GM18909 (cell line): ENCODE results near the gene KANK4.
"Not testable (repeated sequence)": the region's sequence is repeated elsewhere in the genome, so short reads cannot be mapped to it uniquely, and the experiment has no call there.

Experiments used
- ATAC-seq: cut with Tn5 transposase; IDR thresholded peaks from one replicate; pipeline ENCODE4 v1.9.1; 2021; ENCODE audit warnings: mild to moderate bottlenecking; ENCODE audit not compliant: unreplicated experiment, poor library complexity

The KANK4 gene

DNA sequence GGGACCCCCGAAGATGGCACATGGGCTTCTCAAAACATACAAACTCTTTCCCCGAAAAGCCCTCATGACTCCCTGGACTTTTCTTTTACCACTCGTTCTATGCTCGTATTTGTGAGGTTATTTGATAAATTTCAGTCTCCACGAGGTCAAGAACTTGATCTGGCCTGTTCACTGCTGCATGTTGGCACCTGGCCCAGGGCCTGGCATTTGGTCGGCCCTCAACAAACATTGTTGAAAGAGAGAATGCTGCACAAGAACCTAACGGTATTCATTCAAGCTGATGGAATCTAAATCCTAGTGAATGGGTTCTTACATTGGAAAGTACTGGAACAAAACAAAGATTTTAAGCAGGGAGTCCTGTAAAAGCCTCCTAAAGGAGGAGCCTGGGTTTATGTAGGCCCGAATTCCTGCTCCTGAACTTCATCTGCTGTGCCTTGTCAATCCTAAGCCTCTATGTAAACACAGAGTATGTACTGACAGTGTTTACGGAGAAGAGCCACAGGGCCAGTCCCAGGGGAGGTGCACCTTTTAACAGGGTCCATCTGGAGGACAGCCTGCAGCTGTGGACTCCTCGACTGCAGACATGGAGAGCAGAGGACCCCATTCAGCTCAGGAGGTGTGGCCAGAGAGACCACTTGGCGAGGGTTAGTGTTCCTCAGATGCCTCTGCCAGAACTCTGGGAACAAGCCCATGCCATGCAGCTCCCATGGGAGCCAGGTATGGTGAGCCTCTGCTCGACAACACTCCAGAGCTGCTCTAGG is 77.7 kb downstream of the KANK4 start:
- ATAC-seq: no peak

DNA sequence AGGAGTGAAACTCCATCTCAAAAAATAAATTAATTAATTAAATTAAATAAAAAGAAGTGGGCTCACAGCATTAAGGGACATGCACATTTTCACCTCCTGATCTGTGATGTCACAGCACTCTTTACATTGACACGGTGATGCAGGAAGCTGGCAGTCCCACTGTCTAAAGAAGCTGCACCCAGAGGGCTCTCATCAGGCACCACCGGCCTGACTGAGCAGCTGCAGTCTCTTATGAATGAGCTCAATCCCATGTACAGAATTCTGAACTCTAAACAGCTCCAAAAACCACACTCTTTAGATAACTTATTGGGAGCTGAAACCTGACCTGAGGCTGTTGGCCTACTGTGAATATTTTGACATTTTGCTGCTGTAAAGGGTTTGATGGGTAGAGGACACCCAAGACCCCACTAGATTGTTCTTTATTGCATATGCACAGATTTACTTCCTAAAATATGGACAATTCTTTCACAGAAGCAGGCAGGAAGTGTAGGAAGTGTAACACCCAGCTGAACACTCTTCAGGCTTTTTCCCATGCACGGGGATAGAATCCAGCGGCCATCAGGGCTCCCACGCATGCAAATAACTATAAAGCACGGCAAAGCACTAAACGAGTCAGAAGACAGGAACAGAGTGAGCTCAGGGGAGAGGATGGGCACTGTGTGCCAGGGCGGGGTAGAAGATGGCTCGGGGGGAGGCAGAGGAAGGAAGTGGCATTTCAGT is 78.4 kb downstream of the KANK4 start:
- no peak for ATAC-seq

DNA sequence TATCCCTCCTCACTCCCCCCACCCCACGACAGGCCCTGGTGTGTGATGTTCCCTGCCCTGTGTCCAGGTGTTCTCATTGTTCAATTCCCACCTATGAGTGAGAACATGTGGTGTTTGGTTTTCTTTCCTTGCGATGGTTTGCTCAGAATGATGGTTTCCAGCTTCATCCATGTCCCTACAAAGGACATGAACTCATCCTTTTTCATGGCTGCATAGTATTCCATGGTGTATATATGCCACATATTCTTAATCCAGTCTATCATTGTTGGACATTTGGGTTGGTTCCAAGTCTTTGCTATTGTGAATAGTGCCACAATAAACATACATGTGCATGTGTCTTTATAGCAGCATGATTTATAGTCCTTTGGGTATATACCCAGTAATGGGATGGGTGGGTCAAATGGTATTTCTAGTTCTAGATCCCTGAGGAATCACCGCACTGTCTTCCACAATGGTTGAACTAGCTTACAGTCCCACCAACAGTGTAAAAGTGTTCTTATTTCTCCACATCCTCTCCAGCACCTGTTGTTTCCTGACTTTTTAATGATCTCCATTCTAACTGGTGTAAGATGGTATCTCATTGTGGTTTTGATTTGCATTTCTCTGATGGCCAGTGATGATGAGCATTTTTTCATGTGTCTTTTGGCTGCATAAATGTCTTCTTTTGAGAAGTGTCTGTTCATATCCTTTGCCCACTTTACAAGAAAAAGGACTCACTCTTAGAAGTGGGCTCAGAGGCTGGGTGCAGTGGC is 79.4 kb downstream of the KANK4 start:
- not testable (repeated sequence) for ATAC-seq

DNA sequence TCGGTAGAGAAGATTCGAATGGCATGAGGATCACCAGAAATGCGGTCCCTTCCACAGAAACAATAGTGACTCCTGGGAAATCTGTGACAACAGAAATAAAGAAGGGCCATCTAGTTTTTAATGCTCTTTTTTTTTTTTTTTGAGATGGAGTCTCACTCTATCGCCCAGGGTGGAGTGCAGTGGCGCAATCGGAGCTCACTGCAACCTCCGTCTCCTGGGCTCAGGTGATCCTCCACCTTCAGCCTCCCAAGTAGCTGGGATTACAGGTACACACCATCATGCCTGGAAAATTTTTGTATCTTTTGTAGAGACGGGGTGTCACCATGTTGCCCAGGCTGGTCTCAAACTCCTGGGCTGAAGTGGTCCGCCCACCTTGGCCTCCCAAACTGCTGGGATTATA is 80.7 kb downstream of the KANK4 start:
- no peak for ATAC-seq

DNA sequence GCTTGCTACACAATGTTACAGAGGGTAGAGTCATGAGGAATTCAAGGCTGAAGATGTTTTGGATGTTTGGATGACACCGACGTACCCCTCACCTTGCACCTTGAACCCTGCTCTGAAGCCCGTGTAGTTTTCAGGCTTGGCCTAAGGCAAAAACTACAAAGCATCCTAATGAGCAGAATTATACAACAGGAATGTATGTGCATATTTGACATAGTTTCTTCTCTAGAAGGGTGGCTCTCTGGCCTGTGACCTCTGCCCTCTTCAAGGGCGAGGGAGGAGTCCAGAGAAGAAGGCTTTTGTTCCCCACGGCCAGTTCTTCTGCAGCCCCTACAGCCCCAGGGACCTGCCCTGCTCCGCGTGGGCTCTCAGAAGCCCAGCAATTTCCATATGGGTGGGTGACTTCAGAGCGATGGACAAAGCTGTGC is 81.3 kb downstream of the KANK4 start:
- ATAC-seq: no peak

DNA sequence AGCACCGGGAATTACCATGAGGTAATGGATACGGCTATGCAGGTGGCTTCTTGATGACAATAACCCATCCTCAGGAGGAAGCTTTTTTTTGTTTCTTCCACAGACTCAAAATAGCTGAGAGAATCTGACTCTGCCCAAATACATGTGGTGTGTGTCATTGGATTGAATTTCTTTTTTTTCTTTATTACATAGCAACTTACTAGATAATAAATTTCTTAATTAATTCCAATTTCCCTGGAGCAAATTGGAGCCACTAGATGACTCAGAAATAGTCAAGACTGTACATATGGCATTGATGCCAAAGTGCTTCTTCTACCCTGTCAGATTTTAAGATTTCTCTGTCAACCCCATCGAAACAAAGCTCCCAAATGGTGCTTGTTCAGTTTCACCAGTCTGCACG is 81.9 kb downstream of the KANK4 start:
- no peak for ATAC-seq

DNA sequence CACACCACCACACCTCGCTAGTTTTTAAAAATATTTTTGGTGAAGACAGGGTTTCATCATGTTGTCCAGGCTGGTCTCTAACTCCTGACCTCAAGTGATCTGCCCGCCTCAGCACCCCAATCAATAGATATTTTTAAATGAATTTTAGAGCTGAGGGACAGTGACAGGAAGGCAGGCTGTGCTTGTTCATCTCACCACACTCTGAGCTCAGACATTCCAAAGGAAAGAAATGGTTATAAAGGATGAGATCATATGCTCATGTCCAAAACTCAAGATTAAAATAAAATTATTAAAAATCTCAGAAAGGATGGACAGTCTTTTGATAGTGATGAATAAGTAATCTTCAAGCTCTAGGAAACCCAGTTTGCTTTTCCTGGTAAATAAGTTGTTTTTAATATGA is 83.7 kb downstream of the KANK4 start:
- no peak for ATAC-seq

DNA sequence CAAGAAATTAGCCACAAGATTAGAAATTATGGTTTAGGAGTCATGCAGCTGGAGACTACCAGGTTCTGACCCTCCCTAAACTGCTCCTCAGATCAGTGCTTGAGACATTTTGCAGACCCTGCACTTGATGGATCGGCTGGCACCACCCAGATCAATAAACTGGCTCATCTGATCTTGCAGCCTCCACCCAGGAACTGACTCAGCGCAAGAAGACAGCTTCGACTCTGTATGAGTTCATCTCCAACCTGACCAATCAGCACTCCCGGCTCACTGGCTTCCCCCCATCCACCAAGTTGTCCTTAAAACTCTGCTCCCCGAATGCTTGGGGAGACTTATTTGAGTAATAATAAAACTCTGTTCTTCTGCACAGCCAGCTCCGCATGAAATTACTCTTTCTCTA is 84.5 kb downstream of the KANK4 start:
- ATAC-seq: no peak

DNA sequence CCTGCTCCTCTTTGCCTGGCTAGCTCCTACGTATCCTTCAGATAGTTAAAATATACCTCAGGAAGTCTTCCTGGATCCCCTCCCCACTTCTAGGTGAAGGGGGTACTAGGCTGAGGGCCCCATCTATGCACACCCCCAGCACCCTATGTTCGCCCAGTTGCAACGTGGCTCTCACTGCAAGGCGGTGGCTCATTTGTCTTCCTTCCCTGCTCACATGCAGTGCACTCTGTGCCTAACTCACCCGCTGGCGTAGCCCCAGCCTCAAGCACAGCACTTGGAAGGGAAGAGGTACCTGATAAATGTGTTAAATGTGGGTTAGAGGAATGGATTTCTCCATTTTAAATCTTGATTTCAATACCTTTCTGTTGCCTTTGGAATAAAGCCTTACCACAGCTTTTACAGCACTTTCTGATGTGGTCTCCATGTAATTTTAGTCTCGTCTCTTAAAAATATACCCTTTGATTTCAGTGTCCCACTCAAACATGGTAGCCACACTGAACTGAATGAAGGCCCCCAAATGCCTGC is 85.2 kb downstream of the KANK4 start:
- ATAC-seq: no peak

DNA sequence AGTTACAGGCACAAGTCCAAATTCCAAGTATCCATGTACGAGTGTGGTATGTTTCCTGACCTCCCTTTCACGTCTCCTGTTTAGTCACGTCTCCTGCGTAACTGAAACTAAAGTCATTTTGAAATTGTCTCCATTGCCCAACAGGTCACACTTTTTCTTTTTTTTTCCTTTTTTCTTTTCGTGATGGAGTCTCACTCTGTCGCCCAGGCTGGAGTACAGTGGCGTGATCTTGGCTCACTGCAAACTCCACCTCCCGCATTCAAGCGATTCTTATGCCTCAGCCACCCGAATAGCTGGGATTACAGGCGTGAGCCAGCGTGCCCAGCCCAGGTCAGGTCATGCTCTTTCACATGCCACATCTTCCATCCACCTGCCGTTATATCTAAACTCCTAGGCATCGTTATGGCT is 86.4 kb downstream of the KANK4 start:
- ATAC-seq: no peak

DNA sequence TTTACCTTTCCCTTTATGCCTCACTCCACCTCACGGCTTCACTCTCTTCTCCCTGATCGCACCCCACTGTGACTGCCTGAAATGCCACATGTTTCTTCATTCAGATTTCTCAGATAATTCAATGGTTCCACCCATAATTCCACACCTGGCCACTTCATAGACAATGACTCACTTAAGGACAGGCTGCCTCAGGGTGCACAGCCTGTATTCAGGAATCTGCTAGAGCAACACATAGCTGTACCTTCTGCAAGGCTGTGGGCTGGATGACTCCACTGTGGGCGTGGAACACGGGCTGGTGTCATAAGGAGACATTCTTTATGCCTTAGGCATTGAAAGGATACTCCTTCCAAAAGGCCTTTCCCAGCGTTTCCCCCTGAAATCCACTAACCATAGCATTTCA is 88.5 kb downstream of the KANK4 start:
- no peak for ATAC-seq

DNA sequence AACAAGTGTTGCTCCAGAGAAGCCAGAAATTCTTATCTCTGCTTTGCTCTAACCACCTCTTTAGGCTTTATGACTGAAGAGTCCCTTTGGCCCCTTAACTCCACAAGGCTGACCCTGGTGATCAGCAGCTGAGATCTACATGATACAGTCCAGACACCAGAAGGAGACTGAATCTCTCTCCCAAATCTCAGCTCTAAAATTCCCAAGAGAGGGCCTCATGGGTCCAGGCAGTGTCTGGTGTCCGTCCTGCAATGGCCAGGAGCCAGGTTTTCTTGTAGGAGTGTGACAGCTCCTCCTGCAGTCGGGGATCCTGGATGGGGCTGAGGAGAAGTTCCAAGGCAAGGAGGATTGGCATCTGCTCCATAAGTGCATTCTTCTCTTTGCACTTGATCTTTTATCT is 89.3 kb downstream of the KANK4 start:
- ATAC-seq: no peak

DNA sequence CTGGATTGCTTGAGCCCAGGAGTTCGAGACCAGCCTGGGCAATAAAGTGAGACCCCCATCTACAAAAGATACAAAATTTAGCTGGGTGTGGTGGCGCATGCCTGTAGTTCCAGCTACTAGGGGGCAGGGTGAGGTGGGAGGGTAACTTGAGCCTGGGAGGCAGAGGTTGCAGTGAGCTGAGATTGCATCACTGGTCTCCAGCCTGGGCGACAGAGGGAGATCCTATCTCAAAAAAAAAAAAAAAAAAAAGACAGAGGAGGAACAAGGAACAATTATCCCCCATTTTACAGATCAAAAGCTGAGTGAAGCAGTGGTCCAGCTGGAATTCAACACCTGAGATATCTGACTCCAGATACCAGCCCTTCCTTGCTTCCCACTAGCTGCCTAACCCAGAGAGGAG is 89.8 kb downstream of the KANK4 start:
- no peak for ATAC-seq

DNA sequence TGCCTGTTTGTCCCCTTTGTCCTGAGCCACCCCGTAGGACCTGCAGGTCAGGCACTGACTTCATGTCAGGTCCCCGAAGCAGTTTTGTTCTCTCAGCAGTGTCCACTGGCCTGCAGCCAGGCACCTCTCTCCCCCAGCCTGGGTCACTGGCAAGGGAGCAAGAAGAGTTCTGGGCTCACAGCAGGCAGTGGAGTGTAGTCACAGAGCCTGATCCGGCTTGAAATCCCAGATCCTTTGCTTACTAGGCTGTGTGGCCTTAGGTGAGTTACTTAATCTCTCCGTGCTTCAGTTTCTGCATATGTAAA is 90.4 kb downstream of the KANK4 start:
- no peak for ATAC-seq

DNA sequence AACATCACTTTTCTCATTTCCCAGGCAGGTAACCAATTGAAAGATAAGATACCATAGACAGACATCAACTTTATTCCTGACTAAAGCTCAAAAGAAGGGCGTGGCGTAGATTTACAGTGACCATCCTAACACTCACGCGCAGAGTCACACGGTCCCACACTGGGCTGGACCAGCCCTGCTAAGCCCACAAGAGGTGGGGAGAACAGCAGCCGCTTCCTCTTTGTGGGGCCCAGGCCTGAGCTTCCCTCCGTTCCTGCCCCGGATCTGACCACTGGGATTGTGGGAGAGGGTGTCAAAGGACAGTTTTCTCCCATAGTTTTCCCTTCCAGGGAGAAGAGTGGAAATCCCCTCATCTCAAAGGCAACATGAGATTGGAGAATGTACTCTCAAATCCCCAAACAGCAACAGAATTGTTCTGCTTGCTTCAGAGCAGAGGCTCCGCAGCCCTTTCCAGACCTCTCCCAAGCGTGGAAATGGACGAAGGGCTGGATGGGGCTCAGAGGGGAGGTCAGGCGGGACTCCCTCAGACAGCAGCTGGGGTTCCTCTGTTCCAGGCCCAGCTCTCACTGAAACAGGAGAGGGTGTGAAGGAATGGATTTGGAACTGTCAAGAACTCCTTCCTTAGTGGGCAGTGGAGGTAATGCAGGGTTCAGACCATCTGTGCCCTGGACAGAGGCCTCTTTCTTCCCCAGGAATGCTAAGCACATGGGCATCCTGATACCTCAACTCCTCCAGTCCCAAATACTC is 90.9 kb downstream of the KANK4 start:
- ATAC-seq: no peak

DNA sequence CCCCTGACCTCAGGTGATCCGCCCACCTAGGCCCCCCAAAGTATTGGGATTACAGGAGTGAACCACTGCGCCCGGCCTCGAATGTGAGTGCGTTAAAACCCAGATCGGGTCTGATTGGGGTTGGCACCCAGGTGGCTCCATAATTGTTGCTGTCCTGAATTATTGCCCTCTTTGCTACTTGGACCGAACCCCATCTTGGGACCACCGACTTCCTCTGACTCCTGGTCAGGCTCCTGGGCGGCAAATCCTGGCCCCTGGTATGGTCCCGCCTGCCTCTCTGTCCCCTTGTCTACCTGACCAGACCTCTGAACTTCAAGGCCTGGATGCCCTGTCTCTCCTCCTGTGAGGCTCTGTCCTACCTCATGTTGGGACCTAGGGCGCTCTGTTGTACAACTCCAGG is 91.7 kb downstream of the KANK4 start:
- no peak for ATAC-seq

DNA sequence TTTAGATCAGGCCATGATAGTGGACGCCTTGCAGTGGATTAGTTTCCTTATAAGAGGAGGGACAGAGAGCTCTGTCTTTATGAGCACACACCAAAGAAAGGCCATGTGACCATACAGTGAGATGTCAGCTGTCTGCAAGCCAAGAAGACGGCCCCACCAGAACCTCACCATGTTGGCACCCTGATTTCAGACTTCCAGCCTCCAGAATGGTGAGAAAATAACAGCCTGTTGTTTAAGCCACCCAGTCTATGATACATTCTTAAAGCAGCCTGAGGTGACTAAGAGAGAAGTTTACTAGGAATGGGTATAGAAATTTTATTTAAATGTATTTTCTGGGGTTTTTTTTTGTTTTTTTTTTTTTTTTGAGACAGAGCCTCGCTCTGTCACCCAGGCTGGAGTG is 95.1 kb downstream of the KANK4 start:
- no peak for ATAC-seq

DNA sequence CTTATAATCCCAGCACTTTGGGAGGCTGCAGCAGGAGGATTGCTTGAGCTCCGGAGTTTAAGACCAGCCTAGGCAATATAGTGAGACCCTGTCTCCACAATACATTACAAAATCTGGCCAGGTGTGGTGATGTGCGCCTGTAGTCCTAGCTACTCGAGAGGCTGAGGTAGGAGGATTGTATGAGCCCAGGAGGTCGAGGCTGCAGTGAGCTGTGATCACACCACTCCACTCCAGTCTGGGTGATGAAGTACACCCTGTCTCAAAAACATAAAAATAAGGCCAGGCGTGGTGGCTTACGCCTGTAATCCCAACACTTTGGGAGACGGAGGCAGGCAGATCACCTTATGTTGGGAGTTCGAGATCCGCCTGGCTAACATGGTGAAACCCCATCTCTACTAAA is 96.9 kb downstream of the KANK4 start:
- no peak for ATAC-seq

DNA sequence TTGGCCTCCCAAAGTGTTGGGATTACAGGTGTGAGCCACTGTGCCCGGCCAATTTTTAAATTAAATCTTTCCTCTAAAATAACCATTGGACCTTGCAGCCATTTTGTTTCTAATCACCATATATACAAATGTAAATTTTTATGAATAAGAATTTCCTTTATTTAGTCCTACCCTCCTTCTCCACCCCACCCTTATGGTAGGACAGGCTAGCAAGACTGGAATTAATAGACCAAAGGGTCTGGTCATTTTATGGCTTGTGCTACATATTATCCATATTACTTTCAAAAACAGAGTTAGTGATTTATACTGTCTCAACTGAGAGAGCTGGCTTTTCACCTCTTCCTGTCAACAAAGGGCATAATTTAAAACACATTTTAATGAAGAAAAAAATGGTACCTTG is 98.1 kb downstream of the KANK4 start:
- ATAC-seq: no peak

DNA sequence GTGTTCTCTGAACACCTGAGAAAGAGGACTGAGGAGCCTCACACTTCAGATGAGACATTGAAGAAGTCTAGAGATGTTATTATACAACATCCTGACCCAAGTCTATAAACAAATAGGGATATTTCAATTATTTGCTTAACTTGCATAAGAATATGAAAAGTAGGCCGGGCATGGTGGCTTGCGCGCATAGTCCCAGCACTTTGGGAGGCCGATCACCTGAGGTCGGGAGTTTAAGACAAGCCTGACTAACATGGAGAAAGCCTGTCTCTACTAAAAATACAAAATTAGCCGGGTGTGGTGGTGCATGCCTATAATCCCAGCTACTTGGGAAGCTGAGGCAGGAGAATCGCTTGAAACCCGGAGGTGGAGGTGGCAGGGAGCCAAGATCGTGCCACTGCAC is 98.8 kb downstream of the KANK4 start:
- not testable (repeated sequence) for ATAC-seq

DNA sequence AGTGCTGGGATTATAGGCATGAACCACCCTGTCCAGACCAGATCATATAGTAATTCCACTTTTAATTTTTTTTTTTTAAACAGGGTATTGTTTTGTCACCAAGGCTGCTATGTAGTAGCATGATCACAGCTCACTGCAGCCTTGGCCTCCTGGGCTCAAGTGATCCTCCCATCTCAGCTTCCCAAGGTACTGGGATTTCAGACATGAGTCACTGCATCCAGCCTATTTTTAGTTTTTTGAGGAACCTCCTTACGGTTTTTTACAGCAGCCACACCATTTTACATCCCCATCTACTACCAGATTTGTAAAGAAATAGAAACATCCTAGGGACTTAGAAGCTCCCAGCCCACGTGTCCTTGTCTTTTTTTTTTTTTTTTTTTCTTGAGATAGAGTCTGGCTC is 100.6 kb downstream of the KANK4 start:
- no peak for ATAC-seq
